Measurements from ENCODE around the gene DPP6. TPM values are rescaled to one million over a fixed set of nuclear protein-coding genes. Genes with fewer than 3 reads are reported as not detected.

DPP6 gene
- total RNA-seq, 1 experiment from 2014 or later = not detected

- no peaks in the 10 kb centered on the region for H3K36me3 Mint-ChIP-seq (ENCODE audit: insufficient read depth, unreplicated experiment)
- H3K27me3 ChIP-seq (replicated peaks; ENCODE audit: control insufficient read depth, insufficient read depth, low read length) = no peaks in the 10 kb centered on the region
- H3K27me3 Mint-ChIP-seq (ENCODE audit: insufficient read depth, unreplicated experiment) = peaks cover 15% of the 10 kb centered on the region
- H3K4me1 ChIP-seq = no peaks in the 10 kb centered on the region
- no peak overlapping the region for H3K27ac Mint-ChIP-seq (ENCODE audit: unreplicated experiment)
- no peaks in the 10 kb centered on the region for H3K36me3 ChIP-seq (ENCODE audit: control insufficient read depth, insufficient read depth, low read length)
- ChIA-PET POLR2A (no interaction called here), CTCF (no interaction called here)
- intact Hi-C loops (cut with micrococcal nuclease; ENCODE audit: unreplicated experiment) = no loop called here
- DNase-seq = no peak
- H3K4me3 Mint-ChIP-seq (ENCODE audit: unreplicated experiment) = no peak overlapping the region
- TF ChIP-seq, protein P1, sequence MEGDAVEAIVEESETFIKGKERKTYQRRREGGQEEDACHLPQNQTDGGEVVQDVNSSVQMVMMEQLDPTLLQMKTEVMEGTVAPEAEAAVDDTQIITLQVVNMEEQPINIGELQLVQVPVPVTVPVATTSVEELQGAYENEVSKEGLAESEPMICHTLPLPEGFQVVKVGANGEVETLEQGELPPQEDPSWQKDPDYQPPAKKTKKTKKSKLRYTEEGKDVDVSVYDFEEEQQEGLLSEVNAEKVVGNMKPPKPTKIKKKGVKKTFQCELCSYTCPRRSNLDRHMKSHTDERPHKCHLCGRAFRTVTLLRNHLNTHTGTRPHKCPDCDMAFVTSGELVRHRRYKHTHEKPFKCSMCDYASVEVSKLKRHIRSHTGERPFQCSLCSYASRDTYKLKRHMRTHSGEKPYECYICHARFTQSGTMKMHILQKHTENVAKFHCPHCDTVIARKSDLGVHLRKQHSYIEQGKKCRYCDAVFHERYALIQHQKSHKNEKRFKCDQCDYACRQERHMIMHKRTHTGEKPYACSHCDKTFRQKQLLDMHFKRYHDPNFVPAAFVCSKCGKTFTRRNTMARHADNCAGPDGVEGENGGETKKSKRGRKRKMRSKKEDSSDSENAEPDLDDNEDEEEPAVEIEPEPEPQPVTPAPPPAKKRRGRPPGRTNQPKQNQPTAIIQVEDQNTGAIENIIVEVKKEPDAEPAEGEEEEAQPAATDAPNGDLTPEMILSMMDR (IDR thresholded peaks at IDR 0.05; ENCODE audit: insufficient read depth in 1 of 2, low read depth in 1 of 2, low read length in 1 of 2, severe bottlenecking in 1 of 2, unreplicated experiment in 1 of 2) = no peak
- H3K4me3 ChIP-seq (ENCODE audit: low read depth, low read length) = no peak overlapping the region
- peaks cover 9% of the 10 kb centered on the region for H3K9me3 Mint-ChIP-seq (ENCODE audit: unreplicated experiment)
- no TSS peak for BruUV-seq (replicated peaks)
- no peaks in the 10 kb centered on the region for H3K9me3 ChIP-seq
- no peaks in the 10 kb centered on the region for H3K4me1 Mint-ChIP-seq (ENCODE audit: low read depth, unreplicated experiment)
These were observed 575.6 kb downstream of the DPP6 start for GRCh38 chr7:154627646-154628290.

DNA sequence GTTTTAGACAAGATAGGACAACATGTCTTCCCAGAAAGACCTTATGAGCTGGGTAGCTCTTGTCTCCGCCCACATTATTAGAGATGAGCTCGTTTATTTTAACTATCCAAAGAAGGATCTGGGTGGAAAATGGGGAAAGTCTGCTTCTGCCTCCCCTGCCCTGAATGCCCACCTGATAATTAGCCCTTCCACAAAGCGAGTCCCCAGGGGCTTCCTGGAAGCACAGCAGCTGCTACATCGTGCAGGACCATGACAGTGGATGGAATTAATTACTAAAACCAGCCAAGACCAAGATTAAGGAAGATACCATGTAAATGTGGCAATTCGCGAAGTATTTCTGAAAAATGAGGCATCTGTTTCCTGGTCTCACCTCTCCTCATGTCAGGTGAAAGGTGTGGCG lies 576.4 kb downstream of the DPP6 start:
- POLR2A ChIA-PET = no interaction called here
- TF ChIP-seq, protein P1 (IDR thresholded peaks at IDR 0.05; ENCODE audit: insufficient read depth in 1 of 2, low read depth in 1 of 2, low read length in 1 of 2, severe bottlenecking in 1 of 2, unreplicated experiment in 1 of 2) = no peak
- CTCF ChIA-PET = no interaction called here
- Histone ChIP-seq H3K4me1 (no peaks in the 10 kb centered on the region), H3K9me3 (no peaks in the 10 kb centered on the region), H3K36me3 (ENCODE audit: control insufficient read depth, insufficient read depth, low read length) (no peaks in the 10 kb centered on the region), H3K4me3 (ENCODE audit: low read depth, low read length) (no peak overlapping the region), H3K27me3 (replicated peaks; ENCODE audit: control insufficient read depth, insufficient read depth, low read length) (no peaks in the 10 kb centered on the region)
- DNase-seq = no peak
- H3K36me3 Mint-ChIP-seq (ENCODE audit: insufficient read depth, unreplicated experiment) = no peaks in the 10 kb centered on the region
- intact Hi-C loops (cut with micrococcal nuclease; ENCODE audit: unreplicated experiment) = no loop called here
- H3K27ac Mint-ChIP-seq (ENCODE audit: unreplicated experiment) = no peak overlapping the region
- no peaks in the 10 kb centered on the region for H3K4me1 Mint-ChIP-seq (ENCODE audit: low read depth, unreplicated experiment)
- H3K27me3 Mint-ChIP-seq (ENCODE audit: insufficient read depth, unreplicated experiment) = peaks cover 15% of the 10 kb centered on the region
- no TSS peak for BruUV-seq (replicated peaks)
- no peak overlapping the region for H3K4me3 Mint-ChIP-seq (ENCODE audit: unreplicated experiment)
- H3K9me3 Mint-ChIP-seq (ENCODE audit: unreplicated experiment) = peaks cover 9% of the 10 kb centered on the region

GRCh38 chr7:154631162-154631561 lies 579.0 kb downstream of the DPP6 start:
- no peak for DNase-seq
- peaks cover 17% of the 10 kb centered on the region for H3K9me3 Mint-ChIP-seq (ENCODE audit: unreplicated experiment)
- no TSS peak for BruUV-seq (replicated peaks)
- intact Hi-C loops (cut with micrococcal nuclease; ENCODE audit: unreplicated experiment) = no loop called here
- H3K9me3 ChIP-seq = no peaks in the 10 kb centered on the region
- no peak overlapping the region for H3K4me3 Mint-ChIP-seq (ENCODE audit: unreplicated experiment)
- no peaks in the 10 kb centered on the region for H3K36me3 ChIP-seq (ENCODE audit: control insufficient read depth, insufficient read depth, low read length)
- no peaks in the 10 kb centered on the region for H3K4me1 Mint-ChIP-seq (ENCODE audit: low read depth, unreplicated experiment)
- no peak overlapping the region for H3K4me3 ChIP-seq (ENCODE audit: low read depth, low read length)
- H3K27me3 Mint-ChIP-seq (ENCODE audit: insufficient read depth, unreplicated experiment) = peaks cover 15% of the 10 kb centered on the region
- H3K27me3 ChIP-seq (replicated peaks; ENCODE audit: control insufficient read depth, insufficient read depth, low read length) = no peaks in the 10 kb centered on the region; the same call in 1 of the 2 replicates
- TF ChIP-seq, protein P1 (IDR thresholded peaks at IDR 0.05; ENCODE audit: insufficient read depth in 1 of 2, low read depth in 1 of 2, low read length in 1 of 2, severe bottlenecking in 1 of 2, unreplicated experiment in 1 of 2) = no peak
- no peak overlapping the region for H3K27ac Mint-ChIP-seq (ENCODE audit: unreplicated experiment)
- H3K4me1 ChIP-seq = no peaks in the 10 kb centered on the region
- ChIA-PET CTCF (no interaction called here), POLR2A (no interaction called here)
- no peaks in the 10 kb centered on the region for H3K36me3 Mint-ChIP-seq (ENCODE audit: insufficient read depth, unreplicated experiment)

All from Caco-2 (cell line).